ENCODE data around the gene NR2F1-AS1.

GRCh38 chr5:93401634-93402213, 179.3 kb downstream of the NR2F1-AS1 start:
- no peak for TF ChIP-seq SIN3A (IDR thresholded peaks at IDR 0.05; ENCODE audit: borderline replicate concordance, insufficient read depth, low read length)
- no peak for TF ChIP-seq REST (IDR thresholded peaks at IDR 0.05; ENCODE audit: insufficient read depth in 1 of 2, low read depth in 2 of 2, low read length in 2 of 2)
- no peak for TF ChIP-seq POLR2AphosphoS5 (IDR thresholded peaks at IDR 0.05; ENCODE audit: low read depth, low read length)
